Measurements from ENCODE around the gene HTR3A.

Gene HTR3A

GRCh38 chr11:114019574-114019973, 44.7 kb downstream of the HTR3A start:
- H3K4me1 Mint-ChIP-seq (ENCODE audit: low read depth), result no peaks in the 10 kb centered on the region
- H3K36me3 Mint-ChIP-seq (ENCODE audit: low read depth), result no peaks in the 10 kb centered on the region
- H3K27me3 Mint-ChIP-seq (ENCODE audit: low read depth), result no peaks in the 10 kb centered on the region
- H3K27ac Mint-ChIP-seq, result no peak overlapping the region
- no peak overlapping the region for H3K4me3 Mint-ChIP-seq
- H3K9me3 Mint-ChIP-seq, result no peaks in the 10 kb centered on the region

GRCh38 chr11:114025329-114025907, 50.5 kb downstream of the HTR3A start:
- Mint-ChIP-seq H3K27ac (no peak overlapping the region), H3K36me3 (ENCODE audit: low read depth) (no peaks in the 10 kb centered on the region), H3K4me3 (no peak overlapping the region), H3K4me1 (ENCODE audit: low read depth) (no peaks in the 10 kb centered on the region), H3K27me3 (ENCODE audit: low read depth) (peaks cover 11% of the 10 kb centered on the region), H3K9me3 (no peaks in the 10 kb centered on the region)

- peaks cover 11% of the 10 kb centered on the region for H3K27me3 Mint-ChIP-seq (ENCODE audit: low read depth)
- H3K36me3 Mint-ChIP-seq (ENCODE audit: low read depth), result no peaks in the 10 kb centered on the region
- H3K9me3 Mint-ChIP-seq, result no peaks in the 10 kb centered on the region
Measured at GRCh38 chr11:114026355-114026754, 51.4 kb downstream of the HTR3A start.

GRCh38 chr11:114027391-114027790, 52.5 kb downstream of the HTR3A start:
- H3K27me3 Mint-ChIP-seq (ENCODE audit: low read depth), result peaks cover 14% of the 10 kb centered on the region

More at GRCh38 chr11:114026355-114026754, 51.4 kb downstream of the HTR3A start:
- Mint-ChIP-seq H3K4me3 (no peak overlapping the region), H3K27ac (no peak overlapping the region), H3K4me1 (ENCODE audit: low read depth) (no peaks in the 10 kb centered on the region)

GRCh38 chr11:114027926-114028325, 53.0 kb downstream of the HTR3A start:
- Mint-ChIP-seq H3K27me3 (ENCODE audit: low read depth) (peaks cover 14% of the 10 kb centered on the region), H3K27ac (no peak overlapping the region), H3K9me3 (no peaks in the 10 kb centered on the region), H3K36me3 (ENCODE audit: low read depth) (no peaks in the 10 kb centered on the region), H3K4me3 (no peak overlapping the region), H3K4me1 (ENCODE audit: low read depth) (no peaks in the 10 kb centered on the region)

More at GRCh38 chr11:114027391-114027790, 52.5 kb downstream of the HTR3A start:
- Mint-ChIP-seq H3K4me1 (ENCODE audit: low read depth) (no peaks in the 10 kb centered on the region), H3K9me3 (no peaks in the 10 kb centered on the region), H3K36me3 (ENCODE audit: low read depth) (no peaks in the 10 kb centered on the region), H3K27ac (no peak overlapping the region), H3K4me3 (no peak overlapping the region)

GRCh38 chr11:114031246-114031966, 56.5 kb downstream of the HTR3A start:
- Mint-ChIP-seq H3K27ac (no peak overlapping the region), H3K36me3 (ENCODE audit: low read depth) (no peaks in the 10 kb centered on the region), H3K27me3 (ENCODE audit: low read depth) (peaks cover 17% of the 10 kb centered on the region), H3K9me3 (no peaks in the 10 kb centered on the region), H3K4me3 (no peak overlapping the region), H3K4me1 (ENCODE audit: low read depth) (no peaks in the 10 kb centered on the region)

GRCh38 chr11:114031967-114032320, 57.0 kb downstream of the HTR3A start:
- Mint-ChIP-seq H3K4me1 (ENCODE audit: low read depth) (no peaks in the 10 kb centered on the region), H3K36me3 (ENCODE audit: low read depth) (no peaks in the 10 kb centered on the region), H3K9me3 (no peaks in the 10 kb centered on the region), H3K4me3 (no peak overlapping the region), H3K27me3 (ENCODE audit: low read depth) (peaks cover 22% of the 10 kb centered on the region), H3K27ac (no peak overlapping the region)

GRCh38 chr11:114033066-114033465, 58.2 kb downstream of the HTR3A start:
- Mint-ChIP-seq H3K27ac (no peak overlapping the region), H3K4me3 (no peak overlapping the region), H3K9me3 (no peaks in the 10 kb centered on the region), H3K36me3 (ENCODE audit: low read depth) (no peaks in the 10 kb centered on the region), H3K27me3 (ENCODE audit: low read depth) (peaks cover 25% of the 10 kb centered on the region), H3K4me1 (ENCODE audit: low read depth) (no peaks in the 10 kb centered on the region)

GRCh38 chr11:114033572-114033971, 58.7 kb downstream of the HTR3A start:
- Mint-ChIP-seq H3K4me3 (no peak overlapping the region), H3K4me1 (ENCODE audit: low read depth) (no peaks in the 10 kb centered on the region), H3K27ac (no peak overlapping the region), H3K27me3 (ENCODE audit: low read depth) (peaks cover 30% of the 10 kb centered on the region), H3K9me3 (no peaks in the 10 kb centered on the region), H3K36me3 (ENCODE audit: low read depth) (no peaks in the 10 kb centered on the region)

GRCh38 chr11:114034956-114035355, 60.0 kb downstream of the HTR3A start:
- Mint-ChIP-seq H3K4me3 (no peak overlapping the region), H3K27ac (no peak overlapping the region), H3K9me3 (no peaks in the 10 kb centered on the region), H3K36me3 (ENCODE audit: low read depth) (no peaks in the 10 kb centered on the region), H3K4me1 (ENCODE audit: low read depth) (no peaks in the 10 kb centered on the region), H3K27me3 (ENCODE audit: low read depth) (peaks cover 36% of the 10 kb centered on the region)

GRCh38 chr11:114036147-114036811, 61.4 kb downstream of the HTR3A start:
- Mint-ChIP-seq H3K9me3 (no peaks in the 10 kb centered on the region), H3K4me1 (ENCODE audit: low read depth) (no peaks in the 10 kb centered on the region), H3K4me3 (no peak overlapping the region), H3K27ac (no peak overlapping the region), H3K36me3 (ENCODE audit: low read depth) (no peaks in the 10 kb centered on the region), H3K27me3 (ENCODE audit: low read depth) (peaks cover 36% of the 10 kb centered on the region)

GRCh38 chr11:114036958-114037357, 62.0 kb downstream of the HTR3A start:
- no peaks in the 10 kb centered on the region for H3K9me3 Mint-ChIP-seq
- H3K27ac Mint-ChIP-seq, result no peak overlapping the region
- H3K27me3 Mint-ChIP-seq (ENCODE audit: low read depth), result peaks cover 33% of the 10 kb centered on the region
- H3K36me3 Mint-ChIP-seq (ENCODE audit: low read depth), result no peaks in the 10 kb centered on the region
- no peak overlapping the region for H3K4me3 Mint-ChIP-seq
- H3K4me1 Mint-ChIP-seq (ENCODE audit: low read depth), result no peaks in the 10 kb centered on the region

GRCh38 chr11:114039551-114039950, 64.6 kb downstream of the HTR3A start:
- peaks cover 11% of the 10 kb centered on the region for H3K4me1 Mint-ChIP-seq (ENCODE audit: low read depth)
- peaks cover 6% of the 10 kb centered on the region for H3K9me3 Mint-ChIP-seq
- no peak overlapping the region for H3K27ac Mint-ChIP-seq

More at GRCh38 chr11:114039551-114039950, 64.6 kb downstream of the HTR3A start:
- Mint-ChIP-seq H3K36me3 (ENCODE audit: low read depth) (peaks cover 4% of the 10 kb centered on the region), H3K27me3 (ENCODE audit: low read depth) (peaks cover 28% of the 10 kb centered on the region), H3K4me3 (no peak overlapping the region)
